Stomach (tissue), 9 donors: ENCODE data around the gene MREG. TPM values are rescaled to one million over a fixed set of nuclear protein-coding genes. Genes with fewer than 3 reads are reported as not detected.
"Not testable (repeated sequence)": the region's sequence is repeated elsewhere in the genome, so short reads cannot be mapped to it uniquely, and the experiment has no call there.

Experiments used
- DNase-seq, 2 donors: peaks; one replicate each; pipeline versions ENCODE4 v3.0.0 to v3.0.0-alpha.2; 2013 to 2019
- H3K27ac ChIP-seq, 5 donors: fragments of 200-600 bp in 4 of 5; sonication (generic) in 4 of 5; one replicate each; pipeline ENCODE4 v1.5.1; 2013 to 2019; ENCODE audit warnings: mild to moderate bottlenecking in 1 of 5, moderate library complexity in 1 of 5
- H3K27me3 ChIP-seq, 3 donors: fragments of 200-600 bp; sonication (generic); one replicate each; pipeline ENCODE4 v1.5.1; 2017 to 2019; ENCODE audit warnings: mixed run types in 1 of 3
- H3K36me3 ChIP-seq, 4 donors: fragments of 200-600 bp; sonication (generic); 1 replicate in 3 of 4; 2 replicates in 1 of 4; pipeline ENCODE4 v1.5.1; 2016 to 2019
- H3K4me1 ChIP-seq, 4 donors: fragments of 200-600 bp; sonication (generic); one replicate each; pipeline ENCODE4 v1.5.1; 2016 to 2019
- H3K4me3 ChIP-seq, 4 donors: fragments of 200-600 bp; sonication (generic) in 3 of 4; one replicate each; pipeline ENCODE4 v1.5.1; 2016 to 2019; ENCODE audit warnings: mild to moderate bottlenecking in 1 of 4
- H3K9me3 ChIP-seq, 4 donors: fragments of 200-600 bp; sonication (generic); one replicate each; pipeline ENCODE4 v1.5.1; 2016 to 2019
- CTCF ChIP-seq, 7 experiments: fragments of 450-650 bp in 4 of 7; fragments of 200-600 bp in 3 of 7; sonication (generic) in 3 of 7; IDR thresholded peaks; one replicate each; pipeline ENCODE4 v1.5.1; 2016 to 2019; ENCODE audit warnings: antibody characterized with exemption in 7 of 7, control low read depth in 2 of 7, mild to moderate bottlenecking in 1 of 7
- EP300 ChIP-seq: sonication (generic); formaldehyde crosslinking; IDR thresholded peaks from one replicate; pipeline ENCODE4 v1.6.1; 2017; ENCODE audit warnings: antibody characterized with exemption
- POLR2A ChIP-seq, 4 donors: fragments of 450-650 bp; IDR thresholded peaks; one replicate each; pipeline ENCODE4 v1.6.1; 2016; ENCODE audit warnings: antibody characterized with exemption in 4 of 4, control low read depth in 2 of 4, mild to moderate bottlenecking in 1 of 4, moderate library complexity in 1 of 4
- POLR2AphosphoS5 ChIP-seq, 3 donors: sonication (generic); formaldehyde crosslinking; IDR thresholded peaks; one replicate each; pipeline ENCODE4 v1.6.1; 2016; ENCODE audit warnings: antibody characterized with exemption in 3 of 3
- WGBS, 5 donors: extraction: QIAGEN DNeasy Blood & Tissue Kit in 3 of 5; methylation state at CpG; one replicate each; pipeline versions ENCODE4 v1.1.5 to v1.1.7; 2013 to 2018; 5-methylcytosine and 5-hydroxymethylcytosine counted together
- intact Hi-C: fragments of 100-400 bp; cut with DNase I; formaldehyde crosslinking; loops from one replicate; pipeline ENCODE4 v1.15.1; 2023; ENCODE audit warnings: low total_unique reads
- polyA plus RNA-seq, 3 donors: library from polyadenylated mRNA; stranded (reverse); fragments of 200-250 nt; gene quantifications; one replicate each; pipeline ENCODE4 v1.2.3, GENCODE V29; 2013
- total RNA-seq, 5 donors: library from RNA; depleted of rRNA; stranded (reverse); fragments of >200 nt; gene quantifications; one replicate each; pipeline versions ENCODE4 v1.1.0 to v1.2.3, GENCODE V29; 2014 to 2016
- donor health status: healthy with polysubstance abuse.
- donor health status: Bipolar disorder and iron deficiency.
- donor health status: healthy.

The MREG gene
- total and polyA plus RNA-seq, 8 donors = 2.2 to 21.7 (median 4.6) TPM

- no peak for TF ChIP-seq EP300
- TF ChIP-seq POLR2AphosphoS5 (IDR thresholded peaks at IDR 0.05) = no peak
- no peak for TF ChIP-seq POLR2A (IDR thresholded peaks at IDR 0.05)
- no peak for TF ChIP-seq CTCF (IDR thresholded peaks at IDR 0.05)
- Histone ChIP-seq H3K4me1 (no peaks in the 10 kb centered on the region), H3K9me3 (no peaks in the 10 kb centered on the region), H3K4me3 (no peak overlapping the region), H3K36me3 (no peaks in the 10 kb centered on the region), H3K27ac (no peak overlapping the region), H3K27me3 (no peaks in the 10 kb centered on the region)
- 69 to 83% (median 78%) methylated on average over 5 of the region's 5 CpGs for WGBS, 5 donors
- intact Hi-C loops = no loop called here
- no peak for DNase-seq
These were observed 51.4 kb downstream of the MREG start for GRCh38 chr2:215961981-215962380.

DNA sequence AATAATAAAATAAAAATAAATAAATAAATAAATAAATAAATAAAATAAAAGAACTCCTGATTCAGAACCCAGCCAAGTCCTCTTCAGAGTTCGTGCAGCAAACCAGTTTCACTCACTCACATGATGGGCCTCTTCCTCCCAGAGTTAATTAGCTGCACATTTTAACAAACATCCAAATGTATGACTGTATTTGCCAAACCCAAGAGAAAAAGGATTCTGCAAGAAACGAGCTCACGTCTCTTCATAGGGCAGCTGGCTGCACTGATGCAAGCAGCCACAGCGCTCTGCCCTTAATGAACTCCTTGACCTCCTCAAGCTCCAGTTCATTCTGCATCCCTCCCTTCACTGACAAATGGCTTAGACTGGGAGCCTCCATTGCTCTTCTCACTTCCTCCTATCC is 55.1 kb downstream of the MREG start:
- Histone ChIP-seq H3K4me3 (no peak overlapping the region), H3K27me3 (no peaks in the 10 kb centered on the region), H3K36me3 (no peaks in the 10 kb centered on the region), H3K9me3 (no peaks in the 10 kb centered on the region), H3K4me1 (no peaks in the 10 kb centered on the region), H3K27ac (no peak overlapping the region)
- intact Hi-C loops = no loop called here
- WGBS, 5 donors = 89 to 93% (median 92%) methylated on average over 4 of the region's 4 CpGs
- TF ChIP-seq POLR2AphosphoS5 (IDR thresholded peaks at IDR 0.05) = no peak
- TF ChIP-seq EP300 = no peak
- TF ChIP-seq POLR2A (IDR thresholded peaks at IDR 0.05) = no peak
- no peak for TF ChIP-seq CTCF (IDR thresholded peaks at IDR 0.05)
- no peak for DNase-seq

DNA sequence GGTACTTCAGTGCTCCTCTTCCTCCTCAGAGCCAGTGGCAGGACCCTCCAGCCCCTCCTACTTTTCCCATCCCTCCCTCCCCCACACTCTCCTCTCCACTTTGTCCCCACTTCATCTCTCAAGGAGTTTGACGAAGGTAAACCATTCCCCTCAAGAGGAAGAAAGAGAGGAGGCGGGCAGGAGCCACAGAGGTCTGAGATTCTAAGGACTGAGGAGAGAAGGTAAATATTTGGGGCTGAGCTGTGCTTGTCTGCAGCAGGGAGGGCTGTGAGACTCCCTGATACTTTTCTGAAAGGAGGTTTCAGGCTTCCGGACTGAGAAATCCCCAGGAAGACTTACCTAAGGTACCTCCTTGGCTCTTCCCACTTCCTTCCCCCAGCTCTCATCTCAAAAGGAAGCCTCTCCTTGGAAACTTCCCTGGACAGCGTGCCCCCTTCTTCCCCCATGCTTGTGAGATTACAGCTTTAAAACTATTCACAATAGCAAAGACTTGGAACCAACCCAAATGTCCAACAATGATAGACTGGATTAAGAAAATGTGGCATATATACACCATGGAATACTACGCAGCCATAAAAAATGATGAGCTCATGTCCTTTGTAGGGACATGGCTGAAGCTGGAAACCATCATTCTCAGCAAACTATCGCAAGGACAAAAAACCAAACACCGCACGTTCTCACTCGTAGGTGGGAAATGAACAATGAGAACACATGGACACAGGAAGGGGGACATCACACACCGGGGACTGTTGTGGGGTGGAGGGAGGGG is 55.8 kb downstream of the MREG start:
- H3K4me3 ChIP-seq, H3K9me3 ChIP-seq, H3K27ac ChIP-seq, H3K4me1 ChIP-seq, intact Hi-C loops, DNase-seq, H3K36me3 ChIP-seq, H3K27me3 ChIP-seq: not testable (repeated sequence)
- WGBS, 5 donors = 92 to 97% (median 93%) methylated on average over 10 of the region's 10 CpGs

GRCh38 chr2:215952860-215953637 is 60.3 kb downstream of the MREG start:
- Histone ChIP-seq H3K27ac (no peak overlapping the region), H3K4me1 (no peaks in the 10 kb centered on the region), H3K36me3 (no peaks in the 10 kb centered on the region), H3K4me3 (no peak overlapping the region), H3K27me3 (no peaks in the 10 kb centered on the region), H3K9me3 (no peaks in the 10 kb centered on the region)
- no peak for DNase-seq
- TF ChIP-seq EP300 (no peak), CTCF (IDR thresholded peaks at IDR 0.05) (no peak), POLR2A (IDR thresholded peaks at IDR 0.05) (no peak), POLR2AphosphoS5 (IDR thresholded peaks at IDR 0.05) (no peak)
- intact Hi-C loops = no loop called here
- WGBS, 5 donors = 68 to 78% (median 72%) methylated on average over 4 of the region's 4 CpGs

- no peak for DNase-seq
These were observed 61.8 kb downstream of the MREG start for GRCh38 chr2:215951558-215951957.

More at GRCh38 chr2:215951558-215951957, 61.8 kb downstream of the MREG start:
- no peaks in the 10 kb centered on the region for H3K27me3 ChIP-seq
- H3K36me3 ChIP-seq = no peaks in the 10 kb centered on the region
- H3K27ac ChIP-seq = no peak overlapping the region
- H3K9me3 ChIP-seq = no peaks in the 10 kb centered on the region
- no peaks in the 10 kb centered on the region for H3K4me1 ChIP-seq
- TF ChIP-seq CTCF (IDR thresholded peaks at IDR 0.05) (no peak), POLR2A (IDR thresholded peaks at IDR 0.05) (no peak), EP300 (no peak), POLR2AphosphoS5 (IDR thresholded peaks at IDR 0.05) (no peak)
- intact Hi-C loops = no loop called here
- 46 to 70% (median 65%) methylated on average over 3 of the region's 3 CpGs for WGBS, 5 donors
- H3K4me3 ChIP-seq = no peak overlapping the region
